Tibial nerve (tissue), 4 donors: ENCODE measurements around the gene ABI1. TPM values are rescaled to one million over a fixed set of nuclear protein-coding genes. Genes with fewer than 3 reads are reported as not detected.

Experiments
- DNase-seq, 2 donors: peaks; one replicate each; pipeline ENCODE4 v3.0.0-alpha.2; 2019; ENCODE audit warnings: low spot score in 2 of 2
- H3K27ac ChIP-seq, 4 donors: fragments of 200-600 bp; sonication (generic) in 3 of 4; one replicate each; pipeline ENCODE4 v1.5.1; 2017 to 2019; ENCODE audit warnings: mild to moderate bottlenecking in 1 of 4
- H3K27me3 ChIP-seq, 2 donors: fragments of 200-600 bp; sonication (generic) in 1 of 2; one replicate each; pipeline versions ENCODE4 v1.5.1 to v1.6.0; 2017 to 2019
- H3K36me3 ChIP-seq, 3 donors: fragments of 200-600 bp; sonication (generic); one replicate each; pipeline ENCODE4 v1.5.1; 2018 to 2019
- H3K4me1 ChIP-seq, 4 donors: fragments of 200-600 bp; sonication (generic) in 3 of 4; one replicate each; pipeline ENCODE4 v1.5.1; 2017 to 2019
- H3K4me3 ChIP-seq, 4 donors: fragments of 200-600 bp; sonication (generic) in 3 of 4; one replicate each; pipeline ENCODE4 v1.5.1; 2017 to 2019; ENCODE audit warnings: mild to moderate bottlenecking in 1 of 4, moderate library complexity in 1 of 4
- H3K9me3 ChIP-seq, 4 donors: fragments of 200-600 bp; sonication (generic) in 3 of 4; one replicate each; pipeline ENCODE4 v1.5.1; 2017 to 2019
- CTCF ChIP-seq, 5 experiments: fragments of 200-600 bp in 3 of 5; fragments of 450-650 bp in 2 of 5; sonication (generic) in 3 of 5; IDR thresholded peaks; one replicate each; pipeline ENCODE4 v1.5.1; 2016 to 2019; ENCODE audit warnings: antibody characterized with exemption in 5 of 5, mild to moderate bottlenecking in 3 of 5, moderate library complexity in 2 of 5
- EP300 ChIP-seq, 2 donors: sonication (generic); formaldehyde crosslinking; IDR thresholded peaks; one replicate each; pipeline ENCODE4 v1.6.1; 2017; ENCODE audit warnings: antibody characterized with exemption in 2 of 2, mild to moderate bottlenecking in 1 of 2
- POLR2A ChIP-seq, 2 donors: fragments of 450-650 bp; IDR thresholded peaks; one replicate each; pipeline ENCODE4 v1.6.1; 2017; ENCODE audit warnings: antibody characterized with exemption in 2 of 2, mild to moderate bottlenecking in 2 of 2, moderate library complexity in 2 of 2
- WGBS, 2 donors: methylation state at CpG; one replicate each; pipeline ENCODE4 v1.1.5; 2018; 5-methylcytosine and 5-hydroxymethylcytosine counted together
- total RNA-seq, 4 donors: library from RNA; depleted of rRNA; stranded (reverse); fragments of >200 nt; gene quantifications; one replicate each; pipeline ENCODE4 v1.1.0, GENCODE V29; 2016

ABI1 gene
- total RNA-seq, 4 donors from 2014 or later = 25.9 to 32.1 (median 29.9) TPM

- Histone ChIP-seq H3K4me1 (peaks cover 0 to 26% (median 8%) of the 10 kb centered on the region in 4 donors), H3K36me3 (no peaks in the 10 kb centered on the region), H3K9me3 (peaks cover 0 to 10% (median 3%) of the 10 kb centered on the region in 4 donors), H3K27ac (no peak overlapping the region), H3K4me3 (no peak overlapping the region), H3K27me3 (no peaks in the 10 kb centered on the region)
- TF ChIP-seq EP300 (IDR thresholded peaks at IDR 0.05) = no peak
- no peak for TF ChIP-seq POLR2A (IDR thresholded peaks at IDR 0.05)
- no peak for TF ChIP-seq CTCF (IDR thresholded peaks at IDR 0.05)
- WGBS, 2 donors = 95 to 96% methylated on average over 7 of the region's 7 CpGs
- DNase-seq = no peak
Measured at GRCh38 chr10:26800468-26800867, 60.3 kb downstream of the ABI1 start.

- TF ChIP-seq EP300 (IDR thresholded peaks at IDR 0.05) (no peak), CTCF (IDR thresholded peaks at IDR 0.05) (no peak), POLR2A (IDR thresholded peaks at IDR 0.05) (no peak)
- no peak overlapping the region for H3K27ac ChIP-seq
- H3K27me3 ChIP-seq = no peaks in the 10 kb centered on the region
- peaks cover 0 to 19% (median 3%) of the 10 kb centered on the region in 4 donors for H3K4me1 ChIP-seq
- H3K36me3 ChIP-seq = no peaks in the 10 kb centered on the region
- WGBS, 2 donors = 46% methylated on average over 4 of the region's 4 CpGs
- DNase-seq = no peak
- H3K9me3 ChIP-seq = peaks cover 0 to 17% (median 3%) of the 10 kb centered on the region in 4 donors
- no peak overlapping the region for H3K4me3 ChIP-seq
Measured at GRCh38 chr10:26799342-26799741, 61.4 kb downstream of the ABI1 start.

GRCh38 chr10:26798298-26798697 lies 62.5 kb downstream of the ABI1 start:
- peaks cover 0 to 17% (median 3%) of the 10 kb centered on the region in 4 donors for H3K9me3 ChIP-seq
- no peaks in the 10 kb centered on the region for H3K36me3 ChIP-seq
- 94 to 99% methylated on average over 5 of the region's 5 CpGs for WGBS, 2 donors
- H3K27me3 ChIP-seq = no peaks in the 10 kb centered on the region
- no peak overlapping the region for H3K4me3 ChIP-seq
- H3K27ac ChIP-seq = no peak overlapping the region
- TF ChIP-seq POLR2A (IDR thresholded peaks at IDR 0.05) = no peak
- no peak for TF ChIP-seq CTCF (IDR thresholded peaks at IDR 0.05)
- TF ChIP-seq EP300 (IDR thresholded peaks at IDR 0.05) = no peak
- DNase-seq = no peak
- peaks cover 0 to 19% (median 5%) of the 10 kb centered on the region in 4 donors for H3K4me1 ChIP-seq

- 95 to 98% methylated on average over 2 of the region's 2 CpGs for WGBS, 2 donors
- Histone ChIP-seq H3K27me3 (no peaks in the 10 kb centered on the region), H3K4me3 (no peak overlapping the region), H3K9me3 (peaks cover 0 to 17% (median 3%) of the 10 kb centered on the region in 4 donors), H3K4me1 (peaks cover 0 to 17% (median 5%) of the 10 kb centered on the region in 4 donors), H3K36me3 (no peaks in the 10 kb centered on the region), H3K27ac (no peak overlapping the region)
- no peak for TF ChIP-seq POLR2A (IDR thresholded peaks at IDR 0.05)
- no peak for TF ChIP-seq EP300 (IDR thresholded peaks at IDR 0.05)
- no peak for TF ChIP-seq CTCF (IDR thresholded peaks at IDR 0.05)
- DNase-seq = no peak
Measured at GRCh38 chr10:26797340-26797739, 63.4 kb downstream of the ABI1 start.

- Histone ChIP-seq H3K4me1 (peaks cover 0 to 13% (median 5%) of the 10 kb centered on the region in 4 donors), H3K27ac (peak overlapping the region in 1 of 4 donors; percentile 45), H3K9me3 (peaks cover 0 to 17% (median 3%) of the 10 kb centered on the region in 4 donors), H3K36me3 (no peaks in the 10 kb centered on the region), H3K4me3 (no peak overlapping the region), H3K27me3 (no peaks in the 10 kb centered on the region)
- no peak for DNase-seq
- TF ChIP-seq POLR2A (IDR thresholded peaks at IDR 0.05) = no peak
- no peak for TF ChIP-seq CTCF (IDR thresholded peaks at IDR 0.05)
- TF ChIP-seq EP300 (IDR thresholded peaks at IDR 0.05) = no peak
- WGBS, 2 donors = 15 to 18% methylated on average over 2 of the region's 2 CpGs
Measured at GRCh38 chr10:26792758-26793495, 67.8 kb downstream of the ABI1 start.
